ENCODE data around the gene DOC2B. TPM values are rescaled to one million over a fixed set of nuclear protein-coding genes. Genes with fewer than 3 reads are reported as not detected.

DOC2B gene
- total and polyA plus RNA-seq, 9 of the 15 experiments (the other 6 are each of a cell fraction or from before 2014, with no cell fraction given): 0.02 TPM; not detected in 8

DNA sequence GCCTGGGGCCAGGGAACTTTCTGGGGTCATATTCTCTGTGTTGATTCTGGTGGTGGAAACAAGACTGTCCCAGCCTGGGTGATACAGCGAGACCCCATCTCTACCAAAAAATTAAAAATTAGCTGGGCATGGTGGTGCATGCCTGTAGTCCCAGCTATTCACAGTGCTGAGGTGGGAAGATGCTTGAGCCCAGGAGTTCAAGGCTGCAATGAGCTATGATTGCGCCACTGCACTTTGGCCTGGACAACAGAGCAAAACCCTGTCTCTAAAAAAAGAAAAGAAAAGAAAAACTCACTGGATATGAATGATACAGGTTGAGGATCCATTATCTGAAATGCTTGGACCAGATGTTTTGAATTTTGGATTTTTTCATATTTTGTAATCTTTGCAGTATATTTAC, 30.4 kb downstream of the DOC2B start:
- ChIA-PET POLR2A (interaction anchor here (1.3 kb wide), 1 partner anchor 11 kb away, joined by 4 read pairs; no protein-coding TSS in a partner anchor), CTCF (ENCODE audit: low intra/inter-chr PET ratio) (no interaction called here)
- in situ Hi-C loops (cut with MboI): no loop called here
- no peaks in the 10 kb centered on the region for H3K9me1 ChIP-seq (ENCODE audit: control insufficient read depth, insufficient read depth, low read length)
- no TSS peak for BruUV-seq (replicated peaks)
- H3K27ac ChIP-seq (ENCODE audit: extremely low read depth, low read depth, low read length): no peak overlapping the region
- ATAC-seq: no peak
- no peak overlapping the region for H3K4me2 ChIP-seq (ENCODE audit: insufficient read depth, low read length)
- no peak for DNase-seq (ENCODE audit: extremely low read depth in 1 of 4, low spot score in 3 of 4)
- no peak overlapping the region for H3K9ac ChIP-seq (ENCODE audit: insufficient read depth in 1 of 2, low read depth in 2 of 2, low read length in 2 of 2)
- no peak for TF ChIP-seq ARNT (IDR thresholded peaks at IDR 0.05)
- intact Hi-C loops (cut with micrococcal nuclease): no loop called here
- H3K27me3 ChIP-seq (ENCODE audit: control insufficient read depth in 2 of 2, insufficient read depth in 2 of 2, low read length in 2 of 2): peaks cover 0 to 27% of the 10 kb centered on the region in 2 experiments; a peak in 3 of 5 replicates
- H3K4me3 ChIP-seq: no peak overlapping the region
- no peaks in the 10 kb centered on the region for H4K20me1 ChIP-seq (replicated peaks; ENCODE audit: control insufficient read depth, insufficient read depth, low read length)
- no peaks in the 10 kb centered on the region for H3K9me3 ChIP-seq (replicated peaks; ENCODE audit: control insufficient read depth, insufficient read depth, low read depth, low read length)
- H2AFZ ChIP-seq (ENCODE audit: low read depth, low read length): no peak overlapping the region
- H3K36me3 ChIP-seq (ENCODE audit: control insufficient read depth, insufficient read depth, low read length): no peaks in the 10 kb centered on the region
- H3K79me2 ChIP-seq (ENCODE audit: control insufficient read depth, insufficient read depth, low read length): no peaks in the 10 kb centered on the region
- H3K4me1 ChIP-seq (replicated peaks in 1 of 2; ENCODE audit: control insufficient read depth in 2 of 2, insufficient read depth in 2 of 2, low read length in 2 of 2): no peaks in the 10 kb centered on the region
- FAIRE-seq: no peak
- 10% methylated on average over 2 of the region's 2 CpGs for WGBS (ENCODE audit: insufficient coverage, low coverage, missing lambda C conversion rate)

- FAIRE-seq (no peak), DNase-seq (ENCODE audit: extremely low read depth in 1 of 4, low spot score in 3 of 4) (peak in 2 of 4 experiments; percentile 10 to 11), ATAC-seq (no peak)
- H3K9me1 ChIP-seq (ENCODE audit: control insufficient read depth, insufficient read depth, low read length): no peaks in the 10 kb centered on the region
- ChIA-PET POLR2A (interaction anchor here (0.6 kb wide), 1 partner anchor 535 kb away, joined by 4 read pairs; no protein-coding TSS in a partner anchor), CTCF (ENCODE audit: low intra/inter-chr PET ratio) (no interaction called here)
- H3K79me2 ChIP-seq (ENCODE audit: control insufficient read depth, insufficient read depth, low read length): no peaks in the 10 kb centered on the region
- H3K4me1 ChIP-seq (replicated peaks in 1 of 2; ENCODE audit: control insufficient read depth in 2 of 2, insufficient read depth in 2 of 2, low read length in 2 of 2): no peaks in the 10 kb centered on the region
- H3K27ac ChIP-seq (ENCODE audit: extremely low read depth, low read depth, low read length): no peak overlapping the region
- in situ Hi-C loops (cut with MboI) (no loop called here), intact Hi-C loops (cut with micrococcal nuclease) (no loop called here)
- no peak overlapping the region for H3K4me2 ChIP-seq (ENCODE audit: insufficient read depth, low read length)
- WGBS (ENCODE audit: insufficient coverage, low coverage, missing lambda C conversion rate): 2% methylated on average over 7 of the region's 9 CpGs
- H3K4me3 ChIP-seq: no peak overlapping the region
- H3K9me3 ChIP-seq (replicated peaks; ENCODE audit: control insufficient read depth, insufficient read depth, low read depth, low read length): no peaks in the 10 kb centered on the region
- H3K36me3 ChIP-seq (ENCODE audit: control insufficient read depth, insufficient read depth, low read length): no peaks in the 10 kb centered on the region
- no peak for TF ChIP-seq GATA2 (CRISPR knock-in tag; IDR thresholded peaks at IDR 0.05)
- peak; percentile 23 for TF ChIP-seq RBM25 (IDR thresholded peaks at IDR 0.05; ENCODE audit: low read depth, low read length, severe bottlenecking)
- TF ChIP-seq RAD21 (CRISPR knock-in tag; conservative IDR thresholded peaks at IDR 0.05 in 1 of 2, IDR thresholded peaks at IDR 0.05 in 1 of 2): no peak
- TF ChIP-seq TEAD1 (CRISPR knock-in tag; IDR thresholded peaks at IDR 0.05): no peak
- H2AFZ ChIP-seq (ENCODE audit: low read depth, low read length): no peak overlapping the region
- H4K20me1 ChIP-seq (replicated peaks; ENCODE audit: control insufficient read depth, insufficient read depth, low read length): no peaks in the 10 kb centered on the region
- no peak overlapping the region for H3K9ac ChIP-seq (ENCODE audit: insufficient read depth in 1 of 2, low read depth in 2 of 2, low read length in 2 of 2)
- BruUV-seq (replicated peaks): no TSS peak
- peaks cover 0 to 19% of the 10 kb centered on the region in 2 experiments; a peak in 3 of 5 replicates for H3K27me3 ChIP-seq (ENCODE audit: control insufficient read depth in 2 of 2, insufficient read depth in 2 of 2, low read length in 2 of 2)
These were observed 31.4 kb downstream of the DOC2B start for GRCh38 chr17:149897-150584.
